ENCODE measurements around the gene GMEB2. TPM values are rescaled to one million over a fixed set of nuclear protein-coding genes. Genes with fewer than 3 reads are reported as not detected.
"Not testable (repeated sequence)": the region's sequence is repeated elsewhere in the genome, so short reads cannot be mapped to it uniquely, and the experiment has no call there.

GMEB2 gene
- total RNA-seq, 4 donors from 2014 or later, result 6.6 to 12.8 (median 9.2) TPM

DNA sequence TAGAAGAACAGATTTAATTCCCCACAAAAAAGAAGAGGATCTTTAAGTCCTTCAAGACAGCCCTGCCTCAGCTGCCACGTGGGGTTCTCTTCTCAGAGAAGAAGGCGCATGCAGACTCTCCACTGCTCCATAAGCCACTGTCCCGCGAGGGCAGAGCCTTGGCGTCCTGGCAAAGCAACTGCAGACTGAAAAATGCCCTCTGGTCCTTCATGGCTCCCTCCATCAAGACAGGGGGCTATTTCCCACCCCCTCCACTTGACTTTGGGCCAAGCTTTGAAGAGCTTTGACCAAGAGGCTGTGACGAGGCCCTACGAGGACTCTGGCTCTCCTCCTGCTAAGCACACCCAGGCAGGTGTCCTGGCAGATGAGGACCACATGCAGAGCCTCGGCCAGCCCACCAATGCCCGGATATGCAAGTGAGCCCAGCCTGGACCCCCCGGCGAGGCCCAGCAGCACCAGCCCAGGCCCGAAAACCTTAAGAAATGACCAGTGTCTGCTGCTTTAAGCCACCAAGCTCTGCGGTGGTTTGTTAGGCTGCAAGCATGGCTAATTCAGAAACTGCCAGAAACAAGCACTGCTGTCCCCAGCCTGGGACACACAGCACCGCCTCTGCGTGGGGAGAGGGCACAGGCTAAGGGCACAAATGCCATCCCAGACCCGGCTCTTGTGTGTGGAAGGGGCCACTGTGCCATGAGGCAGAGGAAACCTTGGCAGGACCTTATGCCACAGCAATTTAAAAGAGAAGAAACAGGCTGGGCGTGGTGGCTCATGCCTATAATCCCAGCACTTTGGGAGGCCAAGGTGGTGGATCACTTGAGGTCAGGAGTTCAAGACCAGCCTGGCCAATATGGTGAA is 16.1 kb downstream of the GMEB2 start:
- DNase-seq (ENCODE audit: low spot score), result no peak
- ATAC-seq (ENCODE audit: low FRiP score), result no peak
- TF ChIP-seq CTCF (IDR thresholded peaks at IDR 0.05), result no peak

- ATAC-seq (ENCODE audit: low FRiP score), result no peak
- no peak for TF ChIP-seq CTCF (IDR thresholded peaks at IDR 0.05)
- no peak for DNase-seq (ENCODE audit: low spot score)
Observed at GRCh38 chr20:63606686-63607085, 20.2 kb downstream of the GMEB2 start.

- ATAC-seq (ENCODE audit: low FRiP score), result no peak
- TF ChIP-seq CTCF (IDR thresholded peaks at IDR 0.05), result no peak
- DNase-seq (ENCODE audit: low spot score), result no peak
Observed at GRCh38 chr20:63602321-63602720, 24.6 kb downstream of the GMEB2 start.

- DNase-seq (ENCODE audit: low spot score); ATAC-seq (ENCODE audit: low FRiP score): not testable (repeated sequence)
Observed at GRCh38 chr20:63601679-63602078, 25.2 kb downstream of the GMEB2 start.

DNA sequence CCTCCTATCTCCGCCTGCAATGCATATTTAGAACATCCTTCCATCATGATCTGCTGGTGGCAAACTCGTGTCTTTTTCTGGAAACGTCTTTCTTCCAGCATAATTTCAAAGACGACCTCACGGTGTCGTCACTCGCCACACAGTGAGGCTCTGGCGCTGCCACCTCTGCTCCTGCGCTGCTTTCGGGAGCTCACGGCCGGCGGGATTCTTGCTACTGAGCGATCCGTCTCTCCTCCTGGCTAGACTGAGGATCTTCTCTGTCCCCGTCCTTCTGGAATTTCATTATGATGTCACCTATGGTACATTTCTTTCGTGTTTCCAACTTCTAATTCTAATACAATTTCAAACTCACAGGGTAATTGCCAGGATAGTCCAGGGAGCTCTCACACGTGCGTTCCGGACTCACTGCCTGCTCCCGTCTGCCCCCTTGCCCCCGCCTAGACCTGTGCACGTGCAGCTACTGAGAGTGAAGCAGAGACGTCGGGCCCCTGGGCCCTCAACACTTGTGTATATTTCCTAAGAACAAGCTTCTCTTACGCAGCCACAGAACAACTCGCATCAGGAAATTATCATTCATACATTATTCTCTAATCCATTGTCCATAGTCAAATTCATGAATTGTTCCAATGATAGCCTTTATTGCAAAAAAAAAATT is 27.4 kb downstream of the GMEB2 start:
- DNase-seq (ENCODE audit: low spot score) (no peak), ATAC-seq (ENCODE audit: low FRiP score) (no peak)
- no peak for TF ChIP-seq CTCF (IDR thresholded peaks at IDR 0.05)

- ATAC-seq (ENCODE audit: low FRiP score) (no peak), DNase-seq (ENCODE audit: low spot score) (no peak)
- no peak for TF ChIP-seq CTCF (IDR thresholded peaks at IDR 0.05)
Observed at GRCh38 chr20:63598479-63599395, 28.2 kb downstream of the GMEB2 start.
